Measurements from ENCODE around the gene LRRC3C. TPM values are rescaled to one million over a fixed set of nuclear protein-coding genes. Genes with fewer than 3 reads are reported as not detected.

Gene LRRC3C
- total and polyA plus RNA-seq, 2 experiments from 2014 or later: 0.57 TPM; not detected in 1

- Histone ChIP-seq H3K4me2 (no peak overlapping the region), H3K27me3 (no peaks in the 10 kb centered on the region), H3K4me1 (ENCODE audit: insufficient read depth) (peaks cover 8% of the 10 kb centered on the region), H2AFZ (no peak overlapping the region), H3K9me3 (ENCODE audit: low read depth) (no peaks in the 10 kb centered on the region), H4K20me1 (ENCODE audit: insufficient read depth, poor library complexity, severe bottlenecking) (no peaks in the 10 kb centered on the region), H3K36me3 (replicated peaks; ENCODE audit: insufficient read depth, low read depth) (no peaks in the 10 kb centered on the region), H3K4me3 (no peak overlapping the region), H3K9me2 (replicated peaks; ENCODE audit: insufficient read depth) (no peaks in the 10 kb centered on the region), H3K27ac (peak overlapping the region; percentile 37), H3K79me2 (no peaks in the 10 kb centered on the region)
- TF ChIP-seq EZH2 (IDR thresholded peaks at IDR 0.05; ENCODE audit: borderline replicate concordance): no peak
- TF ChIP-seq EZH2phosphoT487 (IDR thresholded peaks at IDR 0.05; ENCODE audit: low read depth, severe bottlenecking, unreplicated experiment): no peak
- TF ChIP-seq CTCF (IDR thresholded peaks at IDR 0.05; ENCODE audit: poor library complexity): no peak
- 82% methylated on average over 2 of the region's 2 CpGs for WGBS (ENCODE audit: low lambda C conversion rate, missing lambda C conversion rate)
- no peak for DNase-seq (ENCODE audit: low spot score)
These were observed 21.5 kb downstream of the LRRC3C start for GRCh38 chr17:39949028-39949427.

DNA sequence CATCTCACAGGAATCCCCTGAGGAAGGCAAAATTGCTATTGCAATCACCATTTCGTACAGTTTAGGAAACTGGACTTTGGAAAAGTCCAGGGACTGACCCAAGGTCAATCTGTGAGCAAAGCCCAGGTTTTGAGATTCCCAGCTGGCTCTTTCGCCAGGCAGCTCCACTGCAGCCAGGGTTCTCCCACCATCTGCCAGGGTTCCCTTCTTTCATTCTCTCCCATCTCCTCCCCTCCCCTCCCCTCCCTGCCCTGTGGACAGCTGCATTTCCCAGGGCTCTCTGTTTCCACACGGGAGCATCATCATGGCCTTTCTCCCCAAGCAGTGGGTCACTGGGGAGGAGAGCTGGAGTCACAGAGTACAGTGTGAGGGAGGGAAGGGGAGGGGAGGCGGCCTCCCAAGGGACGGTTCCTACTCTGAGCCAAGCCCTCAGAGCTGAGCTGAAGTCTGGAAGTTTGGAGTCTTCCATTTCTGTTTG, 23.4 kb downstream of the LRRC3C start:
- H3K36me3 ChIP-seq (replicated peaks; ENCODE audit: insufficient read depth, low read depth): no peaks in the 10 kb centered on the region

DNA sequence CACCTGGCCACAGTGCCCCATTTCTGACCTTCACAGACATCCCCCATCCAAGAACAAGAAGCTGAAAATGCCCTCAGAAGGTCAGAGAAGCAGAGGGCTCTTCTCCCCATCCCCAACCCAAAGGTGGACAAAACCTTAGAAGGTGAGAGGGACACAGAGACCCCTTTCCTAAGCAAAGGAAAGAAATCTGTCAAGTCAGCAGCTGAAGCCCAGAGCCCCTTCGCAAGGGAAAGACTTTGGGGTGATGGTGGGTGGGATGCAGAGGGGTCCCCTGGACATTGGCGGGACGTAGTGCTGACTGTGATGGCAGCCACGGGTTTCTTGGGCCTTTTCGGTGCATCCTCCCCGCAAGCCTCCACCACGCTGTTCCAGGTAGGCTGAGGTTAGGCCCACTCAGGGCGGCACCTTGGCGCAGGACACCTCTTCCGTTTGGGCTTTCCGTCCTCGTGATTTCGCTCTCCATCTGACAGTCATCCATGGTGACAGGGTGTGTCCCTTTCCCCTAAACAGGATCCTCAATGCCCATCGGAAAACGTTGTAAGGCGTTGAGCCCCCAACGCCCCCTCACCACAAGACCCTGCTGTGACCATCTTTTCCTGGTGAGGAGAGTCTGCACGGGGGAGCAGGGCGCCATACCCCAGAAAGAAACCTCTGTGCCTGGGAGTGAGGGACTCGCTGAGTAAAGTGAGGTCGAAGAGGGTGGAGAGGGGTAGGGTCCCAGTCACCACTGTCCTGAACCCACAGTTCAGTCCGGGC, 24.6 kb downstream of the LRRC3C start:
- Histone ChIP-seq H3K9me3 (ENCODE audit: low read depth) (no peaks in the 10 kb centered on the region), H3K4me1 (ENCODE audit: insufficient read depth) (peaks cover 8% of the 10 kb centered on the region), H3K79me2 (no peaks in the 10 kb centered on the region), H4K20me1 (ENCODE audit: insufficient read depth, poor library complexity, severe bottlenecking) (no peaks in the 10 kb centered on the region), H3K36me3 (replicated peaks; ENCODE audit: insufficient read depth, low read depth) (no peaks in the 10 kb centered on the region), H3K9me2 (replicated peaks; ENCODE audit: insufficient read depth) (no peaks in the 10 kb centered on the region), H2AFZ (peak overlapping the region; percentile 89), H3K4me2 (peak overlapping the region; percentile 92), H3K4me3 (peak overlapping the region; percentile 27), H3K27ac (no peak overlapping the region), H3K27me3 (no peaks in the 10 kb centered on the region)
- TF ChIP-seq CTCF (IDR thresholded peaks at IDR 0.05; ENCODE audit: poor library complexity) (no peak), EZH2phosphoT487 (IDR thresholded peaks at IDR 0.05; ENCODE audit: low read depth, severe bottlenecking, unreplicated experiment) (no peak), EZH2 (IDR thresholded peaks at IDR 0.05; ENCODE audit: borderline replicate concordance) (no peak)
- 67% methylated on average over 18 of the region's 22 CpGs for WGBS (ENCODE audit: low lambda C conversion rate, missing lambda C conversion rate)
- no peak for DNase-seq (ENCODE audit: low spot score)

More for the DNA sequence above, 23.4 kb downstream of the LRRC3C start:
- Histone ChIP-seq H3K27ac (no peak overlapping the region), H3K4me2 (no peak overlapping the region), H3K4me3 (no peak overlapping the region), H3K9me2 (replicated peaks; ENCODE audit: insufficient read depth) (no peaks in the 10 kb centered on the region), H3K79me2 (no peaks in the 10 kb centered on the region), H3K9me3 (ENCODE audit: low read depth) (no peaks in the 10 kb centered on the region), H3K27me3 (no peaks in the 10 kb centered on the region), H3K4me1 (ENCODE audit: insufficient read depth) (peaks cover 8% of the 10 kb centered on the region), H4K20me1 (ENCODE audit: insufficient read depth, poor library complexity, severe bottlenecking) (no peaks in the 10 kb centered on the region), H2AFZ (no peak overlapping the region)
- DNase-seq (ENCODE audit: low spot score): no peak
- WGBS (ENCODE audit: low lambda C conversion rate, missing lambda C conversion rate): 63% methylated on average over 5 of the region's 5 CpGs
- TF ChIP-seq EZH2phosphoT487 (IDR thresholded peaks at IDR 0.05; ENCODE audit: low read depth, severe bottlenecking, unreplicated experiment) (no peak), CTCF (IDR thresholded peaks at IDR 0.05; ENCODE audit: poor library complexity) (no peak), EZH2 (IDR thresholded peaks at IDR 0.05; ENCODE audit: borderline replicate concordance) (no peak)

Data from hepatocyte (in vitro differentiated cells).